HG03108 (cell line): ENCODE measurements around the gene TPRN.

Source experiments
- ATAC-seq: cut with Tn5 transposase; IDR thresholded peaks from one replicate; pipeline ENCODE4 v1.9.1; 2021; ENCODE audit warnings: moderate library complexity; ENCODE audit not compliant: unreplicated experiment

TPRN gene

GRCh38 chr9:137213160-137214060 lies 12.9 kb upstream of the TPRN start:
- no peak for ATAC-seq

DNA sequence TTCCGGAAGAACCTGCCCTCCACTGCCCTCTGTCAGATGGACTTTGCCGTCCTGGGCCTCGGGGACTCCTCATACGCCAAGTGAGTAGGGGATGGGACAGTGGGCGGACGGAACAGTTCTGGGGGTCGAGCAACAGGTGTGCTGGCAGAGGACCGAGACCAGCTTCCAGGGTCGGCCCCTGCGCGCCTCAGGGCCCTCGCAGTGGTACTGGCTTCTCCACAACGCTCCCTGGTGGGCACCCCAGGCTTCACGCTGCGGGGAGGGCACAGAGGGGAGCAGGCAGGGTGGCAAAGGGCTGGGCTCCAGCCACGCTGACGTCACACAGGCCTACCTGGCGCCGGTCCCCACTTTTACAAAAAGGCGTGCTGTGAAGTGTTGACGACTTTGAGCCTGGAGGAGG lies 12.0 kb upstream of the TPRN start:
- no peak for ATAC-seq

GRCh38 chr9:137211532-137211931 lies 11.0 kb upstream of the TPRN start:
- no peak for ATAC-seq

- ATAC-seq, result no peak
These were observed 6.1 kb upstream of the TPRN start for GRCh38 chr9:137206602-137207001.

GRCh38 chr9:137205126-137206069 lies 4.9 kb upstream of the TPRN start, which contains the start of the genes NDOR1 and TMEM203:
NDOR1 (plus strand) TSS chr9:137205700; CDS start chr9:137205778, 78 bp downstream.
TMEM203 (minus strand) TSS chr9:137205648; CDS start chr9:137205414, 234 bp downstream.
- ATAC-seq, result peak; percentile 41

GRCh38 chr9:137204731-137205125 lies 4.2 kb upstream of the TPRN start:
- no peak for ATAC-seq

GRCh38 chr9:137202966-137203365 lies 2.4 kb upstream of the TPRN start:
- ATAC-seq, result no peak

DNA sequence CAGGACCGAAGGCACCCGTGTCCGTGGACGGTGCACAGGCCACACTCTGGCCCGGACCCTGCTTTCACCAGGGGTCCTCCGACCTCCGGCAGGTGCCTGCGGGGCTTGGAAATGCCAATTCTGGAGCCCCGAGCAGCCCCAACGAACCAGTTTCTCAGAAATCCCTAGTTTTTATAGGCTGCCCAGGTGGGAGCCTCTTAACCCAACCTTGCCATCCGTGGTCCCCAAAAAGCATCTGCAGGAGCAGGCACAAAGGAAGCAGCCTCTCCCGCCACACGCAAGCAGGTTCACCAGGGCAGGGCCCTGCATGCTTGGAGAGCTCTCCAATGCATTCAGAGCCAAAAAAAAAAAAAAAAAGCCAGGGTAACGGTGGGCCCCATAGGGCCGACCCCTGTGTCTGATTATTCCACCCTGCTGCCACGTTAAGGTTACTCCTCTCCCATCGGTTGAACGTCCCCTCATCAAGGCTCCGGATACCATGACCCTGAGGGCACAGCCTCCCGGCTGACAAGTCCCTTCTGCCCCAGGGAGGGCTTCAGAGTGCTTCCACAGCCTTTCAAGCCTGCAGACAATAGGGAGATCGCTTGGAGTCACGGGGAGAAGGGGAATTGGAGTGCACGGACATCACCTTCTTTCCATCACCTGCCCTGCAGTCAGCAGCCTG lies 796 bp upstream of the TPRN start:
- no peak for ATAC-seq

DNA sequence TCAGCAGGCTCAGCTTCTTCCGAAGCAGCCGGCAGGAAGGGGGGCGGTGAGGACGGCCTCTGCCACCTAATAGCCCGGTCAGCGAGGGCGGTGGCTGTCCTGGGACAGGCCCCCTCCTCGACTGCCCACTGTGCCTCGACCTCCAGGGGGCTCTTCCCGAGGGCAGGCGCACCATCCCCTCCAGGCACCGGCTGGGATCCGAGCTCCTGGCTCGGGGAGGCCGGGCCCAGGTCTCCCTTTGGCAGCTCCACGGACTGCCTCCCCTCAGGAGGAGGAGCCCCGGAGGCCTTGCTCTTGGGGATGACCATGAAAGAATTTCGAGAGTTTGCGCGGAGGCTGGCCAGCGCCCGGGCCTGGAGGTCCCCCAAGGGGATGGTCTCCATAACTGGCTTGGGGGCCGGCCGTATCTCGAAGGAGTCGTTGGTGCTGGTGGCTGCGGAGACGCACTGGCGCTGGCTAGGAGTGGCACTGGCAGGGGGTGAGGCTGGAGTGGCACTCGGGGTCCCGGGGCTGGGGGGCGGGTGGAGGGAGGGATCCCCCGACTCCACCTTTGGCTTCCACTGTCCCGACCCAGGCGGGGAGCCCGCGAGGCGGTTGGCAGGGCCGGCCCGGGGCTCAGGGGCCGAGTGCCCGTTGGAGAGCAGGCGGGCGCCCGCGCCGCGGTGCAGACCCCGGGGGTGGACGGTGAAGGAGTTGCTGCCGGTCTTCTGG lies 975 bp downstream of the TPRN start:
- ATAC-seq, result no peak

GRCh38 chr9:137198902-137199283 lies 1.6 kb downstream of the TPRN start:
- no peak for ATAC-seq

DNA sequence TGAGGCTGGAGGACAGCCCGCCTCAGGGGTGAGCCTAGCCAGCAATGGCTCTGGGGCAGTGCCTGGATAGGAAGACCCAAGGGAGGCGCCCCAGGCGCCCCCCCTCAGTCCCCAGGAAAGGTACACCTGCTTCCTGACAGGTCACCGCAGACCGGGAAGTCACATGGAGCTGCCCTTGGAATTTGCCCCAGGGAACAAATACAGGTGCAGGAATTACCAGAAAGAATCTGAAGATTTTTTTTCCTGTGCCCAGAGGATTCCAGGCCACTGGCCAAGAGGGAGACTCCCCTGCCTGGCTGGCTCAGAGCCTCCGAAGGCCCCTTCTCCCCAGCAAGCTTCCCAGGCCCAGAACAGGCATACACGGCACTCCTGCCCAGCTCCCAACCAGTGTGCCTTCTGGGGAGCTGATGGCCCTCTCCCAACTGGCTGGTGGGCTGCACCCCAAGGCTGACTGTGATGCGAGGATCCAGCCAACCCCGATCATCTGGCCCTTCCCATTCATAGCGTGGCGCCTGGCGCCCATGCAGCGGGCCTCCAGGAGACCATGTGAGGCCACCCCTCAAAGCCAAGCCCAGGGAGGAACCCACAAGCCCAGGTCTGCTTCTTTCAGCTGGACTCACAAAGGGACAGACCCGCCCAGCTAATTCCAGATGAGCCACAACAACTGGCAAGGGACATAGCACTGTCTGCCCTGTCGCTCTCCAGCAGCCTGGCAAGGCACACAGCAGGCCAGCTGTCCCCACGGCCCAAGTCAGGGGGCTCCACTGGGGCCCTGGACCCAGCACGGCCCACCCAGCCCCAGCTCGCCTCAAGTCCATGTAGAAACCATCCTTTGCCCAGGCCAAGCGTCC lies 2.3 kb downstream of the TPRN start:
- no peak for ATAC-seq

GRCh38 chr9:137195525-137196220 lies 4.9 kb downstream of the TPRN start:
- no peak for ATAC-seq

DNA sequence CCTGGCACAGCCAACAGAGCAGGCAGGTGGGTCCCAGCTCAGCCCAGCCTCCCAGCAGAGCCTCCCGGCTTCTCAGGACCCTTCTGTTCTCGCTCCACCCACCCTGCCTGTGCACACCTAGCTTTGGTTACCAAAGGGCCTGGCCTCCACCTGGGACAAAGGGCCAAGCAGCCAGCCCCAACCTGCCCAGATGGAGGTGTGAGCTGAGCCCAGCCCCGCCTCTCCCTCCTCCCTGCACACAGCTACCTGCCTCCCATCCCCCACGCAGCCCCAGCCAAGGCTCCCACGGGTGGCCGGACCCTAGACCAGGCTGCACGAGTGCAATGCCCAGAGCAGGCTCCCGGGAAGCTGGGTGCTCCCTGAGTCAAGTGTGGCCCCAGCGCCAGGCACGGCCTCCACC lies 5.6 kb downstream of the TPRN start:
- ATAC-seq, result no peak

DNA sequence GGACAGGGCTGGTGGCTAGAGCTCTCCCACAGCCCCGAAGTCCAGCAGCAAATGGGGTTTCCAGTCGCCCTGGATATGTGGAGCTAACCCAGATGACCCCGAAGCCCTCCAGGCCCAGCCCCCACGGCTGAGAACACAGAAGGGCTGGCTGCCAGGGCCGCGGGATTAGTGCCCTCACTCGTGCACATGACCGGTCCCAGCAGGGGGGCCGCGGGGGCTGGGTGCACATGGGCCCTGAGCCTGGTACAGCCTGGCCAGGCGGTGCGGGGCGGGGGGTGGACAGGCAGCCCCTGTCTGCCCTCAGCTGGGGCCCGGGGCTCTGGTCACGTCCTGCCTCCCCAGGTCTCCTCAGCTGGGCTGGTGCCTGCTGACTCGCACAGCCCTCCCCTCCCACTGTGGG lies 6.2 kb downstream of the TPRN start:
- no peak for ATAC-seq

GRCh38 chr9:137193771-137194170 lies 6.8 kb downstream of the TPRN start:
- no peak for ATAC-seq

DNA sequence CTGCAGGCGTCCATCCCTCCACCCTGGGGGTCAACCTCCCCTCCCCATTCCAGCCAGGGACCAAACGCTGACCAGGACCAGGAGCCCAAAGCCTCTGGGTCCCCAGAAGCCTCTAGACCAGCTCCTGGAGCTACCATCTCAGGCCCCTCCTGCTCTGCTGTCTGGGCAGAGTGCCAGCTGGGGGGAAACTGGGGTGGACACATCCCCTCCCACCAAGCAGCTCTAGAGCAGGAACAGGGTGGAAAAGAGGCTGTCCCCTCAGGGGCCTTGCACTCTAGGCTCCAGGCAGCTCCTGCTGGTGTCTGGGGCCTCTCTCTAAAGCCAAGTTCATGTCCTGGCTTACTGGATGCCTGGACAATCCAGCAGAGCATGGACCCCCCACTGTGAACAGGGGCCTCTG lies 7.7 kb downstream of the TPRN start:
- ATAC-seq, result no peak

GRCh38 chr9:137192448-137192780 lies 8.1 kb downstream of the TPRN start:
- no peak for ATAC-seq

DNA sequence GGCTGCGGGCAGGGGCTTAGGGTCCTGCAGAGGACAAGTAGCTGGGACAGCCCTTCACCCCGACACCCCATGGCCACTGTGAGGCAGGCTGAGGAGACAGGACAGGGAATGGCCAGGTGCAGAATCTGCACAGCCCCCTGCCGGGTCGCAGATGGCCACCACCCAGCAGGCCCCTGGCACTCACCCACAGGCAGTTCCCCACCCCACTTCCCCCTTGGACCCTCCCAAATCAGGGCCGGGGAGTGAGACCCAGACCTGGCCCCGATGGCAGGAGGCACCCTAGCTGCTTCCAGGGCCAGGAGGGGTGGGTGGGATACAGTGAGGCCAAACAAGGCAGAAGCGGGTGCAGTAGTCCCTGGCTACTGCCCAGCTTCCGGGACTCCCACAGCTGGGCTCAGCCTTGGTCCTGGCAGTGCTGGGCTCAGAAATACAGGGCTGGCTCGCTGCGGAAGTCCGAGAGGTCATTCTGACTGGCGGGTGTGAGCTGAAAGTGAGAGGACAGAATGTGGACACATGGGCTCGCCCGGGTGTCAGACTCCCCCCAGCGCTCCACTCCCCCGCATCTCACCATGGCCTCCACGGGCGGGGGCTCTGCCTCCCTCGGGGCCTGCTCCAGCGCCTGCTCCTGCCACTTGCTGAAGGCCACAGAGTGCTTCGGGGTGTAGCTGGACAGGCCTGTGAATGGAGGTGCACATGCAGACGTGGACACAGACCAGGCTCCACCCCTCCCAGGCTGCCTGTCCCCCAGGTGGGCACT lies 8.7 kb downstream of the TPRN start:
- ATAC-seq, result no peak
